Lower leg skin (tissue), 3 donors: Measurements from ENCODE around the gene SCFD2.

Source experiments
- CTCF ChIP-seq, 3 donors: fragments of 450-650 bp; IDR thresholded peaks; one replicate each; pipeline ENCODE4 v1.5.1; 2016; ENCODE audit warnings: antibody characterized with exemption in 3 of 3, mild to moderate bottlenecking in 3 of 3, moderate library complexity in 2 of 3
- POLR2A ChIP-seq, 2 donors: fragments of 450-650 bp; IDR thresholded peaks; one replicate each; pipeline ENCODE4 v1.6.1; 2016 to 2017; ENCODE audit warnings: antibody characterized with exemption in 2 of 2, mild to moderate bottlenecking in 1 of 2, moderate library complexity in 1 of 2

GRCh38 chr4:53281438-53281837 is 84.4 kb downstream of the SCFD2 start:
- TF ChIP-seq POLR2A (IDR thresholded peaks at IDR 0.05), result no peak
- no peak for TF ChIP-seq CTCF (IDR thresholded peaks at IDR 0.05)
